GM10248 (cell line): ENCODE measurements around the gene FAM136A.

Source experiments
- CTCF ChIA-PET: fragments of 300-600 bp; sonication (Branson Sonifier 250); formaldehyde crosslinking; extraction: SDS; loops from one replicate; lab custom pipeline; 2021; ENCODE audit warnings: antibody characterized with exemption; lab: Yijun Ruan, JAX
- POLR2A ChIA-PET: fragments of 350-650 bp; sonication (Branson Sonifier 250); formaldehyde crosslinking; extraction: SDS; loops from one replicate; lab custom pipeline; 2020; ENCODE audit warnings: antibody characterized with exemption; lab: Yijun Ruan, JAX
- DNase-seq: peaks from one replicate; pipeline ENCODE4 v3.0.0; 2012; ENCODE audit errors: extremely low spot score
- CTCF ChIP-seq: IDR thresholded peaks from 2 replicates; pipeline ENCODE4 v1.5.1; 2012; ENCODE audit warnings: mild to moderate bottlenecking, low read depth; ENCODE audit errors: extremely low read depth, missing control alignments, control extremely low read depth

FAM136A gene

GRCh38 chr2:70340761-70341476 lies 39.1 kb upstream of the FAM136A start:
- TF ChIP-seq CTCF = peak; percentile 71
- ChIA-PET POLR2A (no interaction called here), CTCF (interaction anchor here (0.6 to 6.8 kb wide), 23 partner anchors 9 to 444 kb away, joined by 3 to 81 read pairs (median 4); partner anchors contain the start of gene FAM136A)
- peak; percentile 60 for DNase-seq

- DNase-seq = no peak
- ChIA-PET POLR2A (no interaction called here), CTCF (interaction anchor here (0.9 to 6.8 kb wide), 9 partner anchors 9 to 277 kb away, joined by 3 to 81 read pairs (median 4); partner anchors contain the start of gene FAM136A)
- no peak for TF ChIP-seq CTCF
These were observed 38.2 kb upstream of the FAM136A start for GRCh38 chr2:70340075-70340474.

- ChIA-PET CTCF (interaction anchor here (1.9 kb wide), 1 partner anchor 26 kb away, joined by 4 read pairs; no protein-coding TSS in a partner anchor), POLR2A (no interaction called here)
- DNase-seq = no peak
- TF ChIP-seq CTCF = no peak
These were observed 34.7 kb upstream of the FAM136A start for GRCh38 chr2:70336552-70336951.

GRCh38 chr2:70331012-70331411 lies 29.1 kb upstream of the FAM136A start:
- TF ChIP-seq CTCF = no peak

GRCh38 chr2:70330476-70330875 lies 28.6 kb upstream of the FAM136A start:
- CTCF ChIA-PET = interaction anchor here (1.2 to 4.6 kb wide), 4 partner anchors 10 to 25 kb away, joined by 3 to 29 read pairs (median 4); no protein-coding TSS in a partner anchor
- no peak for TF ChIP-seq CTCF
- POLR2A ChIA-PET = no interaction called here
- no peak for DNase-seq

More at GRCh38 chr2:70331012-70331411, 29.1 kb upstream of the FAM136A start:
- no peak for DNase-seq
- ChIA-PET POLR2A (no interaction called here), CTCF (interaction anchor here (1.2 to 4.6 kb wide), 3 partner anchors 10 to 25 kb away, joined by 3 to 29 read pairs (median 4); no protein-coding TSS in a partner anchor)

- ChIA-PET POLR2A (no interaction called here), CTCF (interaction anchor here (1.2 to 4.6 kb wide), 5 partner anchors 12 to 25 kb away, joined by 3 to 29 read pairs (median 4); no protein-coding TSS in a partner anchor)
- DNase-seq = no peak
- TF ChIP-seq CTCF = no peak
These were observed 27.2 kb upstream of the FAM136A start for GRCh38 chr2:70328921-70329561.
